IPS DF 19.7 (cell line): Measurements from ENCODE around the gene EHD4.

ENCODE experiments used
- DNase-seq: peaks from one replicate; pipeline ENCODE4 v3.0.0-alpha.2; 2013; ENCODE audit warnings: low read depth, low spot score

EHD4 gene

DNA sequence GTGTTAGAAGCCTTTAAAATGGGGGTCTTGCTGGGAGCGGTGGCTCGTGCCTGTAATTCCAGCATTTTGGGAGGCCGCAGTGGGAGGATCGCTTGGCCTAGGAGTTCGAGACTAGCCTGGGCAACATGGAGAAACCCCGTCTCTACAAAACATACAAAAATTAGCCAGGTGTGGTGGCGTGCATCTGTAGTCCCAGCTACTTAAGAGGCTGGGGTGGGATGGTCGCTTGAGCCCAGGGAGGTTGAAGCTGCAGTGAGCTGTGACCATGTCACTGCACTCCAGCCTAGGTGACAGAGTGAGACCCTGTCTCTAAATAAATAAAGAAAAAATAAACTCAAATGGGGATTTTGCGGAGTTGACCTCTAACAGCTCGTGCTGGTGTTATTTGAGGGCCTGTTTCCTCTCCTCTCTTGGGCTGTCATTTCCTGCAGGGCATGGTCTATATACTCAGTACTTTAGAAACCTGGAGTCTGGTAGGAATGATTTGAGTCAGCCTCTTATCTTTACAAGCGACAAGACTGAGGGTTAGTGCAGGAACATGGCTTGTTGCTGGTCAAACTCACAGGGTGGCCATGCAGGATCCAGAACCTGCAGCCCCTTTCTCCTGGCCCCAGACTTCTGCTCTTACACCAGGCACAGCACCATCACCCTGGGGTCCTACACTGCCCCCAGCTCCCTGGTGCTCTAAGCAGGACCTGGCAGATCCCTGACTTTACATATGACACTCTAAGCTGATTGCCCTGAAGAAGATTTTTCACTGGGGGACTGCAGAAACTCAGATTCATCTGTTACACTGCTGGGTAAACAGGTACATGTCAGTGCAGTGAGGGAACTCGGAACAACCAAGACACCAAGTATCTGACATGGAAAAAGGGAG lies 15.1 kb downstream of the EHD4 start:
- no peak for DNase-seq

DNA sequence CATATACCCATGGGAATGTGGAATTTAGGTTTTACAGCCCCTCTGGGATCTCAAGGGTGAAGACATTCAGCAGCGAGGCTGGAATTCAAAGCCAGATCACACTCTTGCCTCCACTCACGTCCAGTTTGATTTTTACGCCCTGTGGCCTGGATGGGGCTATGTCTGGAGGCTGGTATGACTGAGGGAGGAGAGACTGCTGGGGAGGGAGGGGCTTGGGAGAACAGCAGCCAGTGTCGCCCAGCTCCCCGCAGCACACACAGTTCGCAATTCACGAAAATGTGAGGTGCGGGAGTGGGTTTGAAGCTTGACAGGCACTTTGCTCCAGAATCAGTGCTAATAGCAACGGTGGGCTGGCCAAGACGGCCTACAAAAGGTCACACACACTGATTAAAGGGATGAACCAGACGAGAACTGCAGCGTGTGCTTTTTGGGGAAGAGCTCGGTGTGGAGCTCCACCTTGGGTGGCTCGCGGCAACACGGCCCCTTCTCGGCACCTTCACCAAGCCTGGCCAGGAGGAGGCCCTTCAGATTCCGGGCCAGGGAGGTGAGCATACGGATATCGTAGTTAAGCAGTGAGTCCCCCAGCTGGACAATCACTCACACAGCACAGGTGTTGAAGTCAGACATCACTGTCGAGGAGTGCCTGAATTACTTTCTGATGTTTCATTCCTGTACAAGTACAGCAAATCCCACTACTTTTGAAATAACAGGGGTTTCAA lies 16.4 kb downstream of the EHD4 start:
- no peak for DNase-seq

DNA sequence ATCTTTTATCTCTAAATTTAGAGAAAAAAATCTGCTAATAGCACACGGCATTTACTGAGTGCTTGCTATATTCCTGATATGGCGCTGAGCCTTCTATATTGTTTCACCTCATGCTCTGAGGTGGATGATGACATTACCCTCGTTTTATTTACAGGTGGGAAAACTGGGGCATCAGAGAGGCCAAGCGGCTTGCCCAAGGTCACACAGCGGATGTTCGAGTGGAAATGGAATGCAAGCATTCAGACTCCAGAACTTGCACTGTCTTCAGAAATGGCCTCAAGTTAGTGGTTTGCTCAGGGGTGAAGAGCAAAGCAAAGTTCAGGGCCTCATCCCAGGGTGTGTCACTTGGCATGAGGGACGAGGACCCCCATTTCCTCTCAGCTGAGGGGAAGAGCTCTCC lies 17.3 kb downstream of the EHD4 start:
- no peak for DNase-seq

DNA sequence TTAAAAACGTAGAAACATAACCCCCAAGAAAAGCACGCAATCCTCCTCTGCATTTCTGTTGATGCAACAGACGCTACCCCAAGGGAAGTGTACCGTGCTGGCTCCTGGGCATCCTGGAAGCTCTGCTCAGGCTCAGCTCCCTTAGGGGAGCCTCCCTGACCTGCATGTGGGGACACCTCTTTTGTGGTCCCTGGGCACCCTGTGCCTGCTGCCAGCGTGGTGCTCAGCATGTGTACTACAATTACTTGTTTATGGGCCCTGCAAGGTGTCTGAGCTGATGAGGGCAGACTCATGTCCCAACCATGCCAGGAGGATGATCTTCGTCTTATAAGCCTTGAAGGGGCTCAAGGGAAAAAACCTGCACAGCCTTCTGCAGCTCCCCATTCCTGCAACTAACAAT lies 18.3 kb downstream of the EHD4 start:
- no peak for DNase-seq

- DNase-seq, result no peak
These were observed 20.3 kb downstream of the EHD4 start for GRCh38 chr15:41952013-41952563.

DNA sequence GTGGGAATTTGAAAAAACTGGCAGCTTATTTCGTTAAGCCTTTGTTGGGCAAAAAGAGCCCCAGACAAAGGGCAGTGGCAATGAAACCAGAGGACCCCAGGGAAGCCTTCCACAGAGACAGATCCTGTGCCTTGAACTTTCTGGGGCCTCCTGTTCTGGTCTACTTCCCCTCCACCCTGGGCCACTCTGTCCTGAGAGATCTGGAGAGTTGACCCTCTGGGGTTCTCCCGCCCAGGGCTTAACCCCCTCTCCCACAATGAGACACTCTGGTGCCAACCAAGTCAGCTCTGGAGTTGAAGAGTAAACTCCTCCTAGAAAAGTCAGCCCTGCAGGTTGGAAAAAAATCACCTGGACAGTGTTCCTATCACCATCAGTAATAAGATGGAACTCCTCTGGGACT lies 20.8 kb downstream of the EHD4 start:
- no peak for DNase-seq

DNA sequence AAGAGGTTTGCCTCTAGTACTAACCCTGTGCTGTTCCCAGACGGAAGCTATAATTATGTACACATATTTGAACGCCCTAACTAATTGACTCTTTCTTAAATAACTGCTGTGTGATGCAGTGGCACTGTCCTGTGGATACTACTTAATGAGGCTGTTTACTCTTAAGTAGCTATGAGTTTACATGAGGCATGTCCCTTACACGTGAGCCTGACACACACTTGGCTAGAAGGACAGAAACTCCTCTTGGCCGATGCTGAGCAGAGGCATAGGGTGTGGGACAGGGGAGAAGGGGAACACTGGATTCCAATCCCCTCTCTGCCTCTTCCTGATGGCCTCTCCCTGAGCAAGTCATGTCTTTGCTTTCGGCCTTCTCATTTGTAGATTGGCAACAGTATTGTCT lies 21.9 kb downstream of the EHD4 start:
- DNase-seq, result no peak

GRCh38 chr15:41950127-41950483 lies 22.3 kb downstream of the EHD4 start:
- DNase-seq, result no peak

GRCh38 chr15:41949401-41950126 lies 22.8 kb downstream of the EHD4 start:
- DNase-seq, result no peak

DNA sequence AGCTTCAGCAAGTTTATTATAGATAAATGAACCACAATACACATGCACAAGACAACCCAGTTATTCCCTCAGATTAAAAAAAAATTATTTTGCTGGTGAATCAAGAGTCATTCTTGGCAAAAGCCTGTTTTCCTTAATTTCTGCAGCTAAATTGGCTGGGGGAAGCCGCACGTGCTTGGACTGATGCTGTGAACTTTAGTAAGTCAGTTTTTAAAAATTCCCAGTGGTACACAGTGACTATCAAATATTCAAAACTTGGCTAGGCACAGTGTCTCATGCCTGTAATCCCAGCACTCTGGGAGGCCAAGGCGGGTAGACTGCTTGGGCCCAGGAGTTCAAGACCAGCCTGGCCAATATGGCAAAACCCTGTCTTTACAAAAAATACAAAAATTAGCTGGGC lies 23.9 kb downstream of the EHD4 start:
- no peak for DNase-seq

DNA sequence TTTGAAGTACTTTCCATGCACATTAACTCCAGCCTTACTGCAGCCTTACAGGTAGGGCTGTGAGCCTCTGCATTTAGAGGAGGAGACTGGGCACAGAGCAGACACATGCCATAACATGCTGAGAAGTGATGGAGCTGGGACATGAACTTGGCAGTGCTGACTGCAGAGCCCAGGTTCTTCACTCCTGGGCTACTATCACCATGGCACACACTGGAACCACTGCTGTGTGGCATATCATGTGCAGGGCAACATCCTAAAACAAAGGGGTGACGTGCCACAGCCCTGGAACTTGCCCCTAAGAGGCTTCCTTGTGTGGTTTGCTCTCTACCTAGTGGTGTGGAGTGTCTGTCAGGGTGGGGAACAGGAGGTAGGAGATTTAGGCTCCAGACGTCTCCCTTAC lies 25.4 kb downstream of the EHD4 start:
- no peak for DNase-seq

GRCh38 chr15:41945731-41946130 lies 26.6 kb downstream of the EHD4 start:
- no peak for DNase-seq

- DNase-seq, result no peak
These were observed 27.1 kb downstream of the EHD4 start for GRCh38 chr15:41945221-41945620.

GRCh38 chr15:41944313-41944940 lies 27.9 kb downstream of the EHD4 start:
- DNase-seq, result no peak

- DNase-seq, result no peak
These were observed 28.6 kb downstream of the EHD4 start for GRCh38 chr15:41943543-41944312.

DNA sequence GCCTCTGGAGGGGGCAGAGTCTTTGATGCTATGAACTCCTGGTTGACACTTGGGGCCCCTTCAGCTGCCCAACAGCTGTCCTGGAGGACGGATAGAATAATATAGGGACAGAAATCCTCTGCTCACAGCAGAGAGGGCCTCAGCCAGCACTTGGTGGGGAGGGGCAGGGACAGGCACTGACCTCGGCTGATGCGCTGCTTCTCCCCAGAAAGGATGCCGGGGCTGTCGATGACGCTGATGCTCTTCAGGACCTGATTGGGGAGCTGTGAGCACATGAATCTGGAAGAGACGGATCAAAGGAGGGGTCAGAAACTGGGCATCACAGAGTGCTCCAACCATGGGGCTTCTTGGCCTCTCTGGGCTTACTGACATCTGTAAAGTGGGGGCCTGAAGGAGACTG lies 29.5 kb downstream of the EHD4 start:
- no peak for DNase-seq

- no peak for DNase-seq
These were observed 30.5 kb downstream of the EHD4 start for GRCh38 chr15:41941644-41942415.

DNA sequence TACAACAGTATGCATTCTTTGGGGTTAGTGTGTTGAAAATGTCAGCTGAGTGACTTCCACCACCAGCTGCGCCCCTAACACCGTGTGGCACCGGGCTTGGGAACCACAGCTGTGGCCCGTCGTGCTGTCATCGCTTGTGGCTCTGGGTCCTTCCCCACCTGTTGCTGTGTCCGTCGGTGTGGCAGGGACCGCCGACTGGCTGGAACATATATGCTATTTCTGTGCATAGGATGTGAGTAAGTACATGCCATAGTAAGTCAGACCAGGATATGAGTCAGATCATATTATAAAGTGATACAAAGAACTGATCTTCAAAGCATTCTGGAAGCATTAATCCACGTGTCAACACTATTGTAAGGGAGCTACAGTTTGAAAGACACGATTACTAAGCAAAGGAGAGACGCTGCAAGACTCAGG lies 31.9 kb downstream of the EHD4 start:
- no peak for DNase-seq

- DNase-seq, result no peak
These were observed 32.4 kb downstream of the EHD4 start for GRCh38 chr15:41939986-41940385.

DNA sequence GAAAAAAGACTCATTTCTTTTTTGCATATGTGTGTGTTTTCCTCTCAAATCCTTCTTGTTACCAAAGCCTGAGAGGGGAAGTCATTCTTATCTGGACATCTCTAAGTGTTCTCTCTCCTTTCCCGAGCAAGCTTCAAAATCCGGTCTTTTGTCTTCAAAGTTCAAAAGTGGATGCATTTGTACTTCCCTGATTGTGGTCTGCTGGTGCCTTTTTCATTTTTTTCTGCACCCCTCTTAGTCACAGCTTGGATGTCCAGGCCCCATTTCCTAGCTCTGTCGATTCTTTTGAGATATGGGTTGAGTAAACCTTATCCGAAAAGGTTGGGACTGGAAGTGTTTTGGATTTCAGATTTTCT lies 34.8 kb downstream of the EHD4 start:
- DNase-seq, result no peak
